ENCODE results near the gene TMEM242.

GRCh38 chr6:157259443-157259842 is 63.9 kb downstream of the TMEM242 start:
- TF ChIP-seq PCBP2 (optimal IDR thresholded peaks at IDR 0.05; ENCODE audit: low read depth, low read length, poor library complexity, severe bottlenecking) (no peak), TCF7 (IDR thresholded peaks at IDR 0.05; ENCODE audit: low read depth) (no peak), FOXP4 (CRISPR knock-in tag; IDR thresholded peaks at IDR 0.05) (no peak), POLR2AphosphoS5 (IDR thresholded peaks at IDR 0.05; ENCODE audit: low read depth, low read length) (no peak), REST (IDR thresholded peaks at IDR 0.05; ENCODE audit: borderline replicate concordance in 1 of 2, low read depth in 1 of 2, low read length in 2 of 2) (no peak), CTCF (CRISPR knock-in tag; IDR thresholded peaks at IDR 0.05) (no peak), IRF2 (CRISPR knock-in tag; IDR thresholded peaks at IDR 0.05) (no peak), TCF12 (IDR thresholded peaks at IDR 0.05) (no peak), TCF12 (CRISPR knock-in tag; IDR thresholded peaks at IDR 0.05) (no peak), PRDM15 (CRISPR knock-in tag; IDR thresholded peaks at IDR 0.05) (no peak), ZNF274 (CRISPR knock-in tag; IDR thresholded peaks at IDR 0.05) (no peak), KAT2B (IDR thresholded peaks at IDR 0.05; ENCODE audit: borderline replicate concordance, low read depth, low read length) (no peak), FOXM1 (CRISPR knock-in tag; IDR thresholded peaks at IDR 0.05) (no peak), MXD1 (CRISPR knock-in tag; IDR thresholded peaks at IDR 0.05) (no peak)
